A549 (cell line): ENCODE results near the gene ACYP1. TPM values are rescaled to one million over a fixed set of nuclear protein-coding genes. Genes with fewer than 3 reads are reported as not detected.
A peak's percentile ranks its signal among the peaks of the same experiment; 100 is the strongest.

Experiments used
- ATAC-seq, 2 experiments: fragments of 200-7000 bp in 1 of 2; fragments of >200 bp in 1 of 2; cut with Nextera tagmentation in 1 of 2; cut with Tn5 transposase in 1 of 2; 3 replicates each; pipeline versions ENCODE4 v1.8.0 to v1.9.1; 2018 to 2020; ENCODE audit warnings: mild to moderate bottlenecking in 1 of 2, moderate library complexity in 1 of 2
- CTCF ChIA-PET: fragments of 300-600 bp; sonication (Branson Sonifier 250); formaldehyde crosslinking; extraction: SDS; loops from one replicate; lab custom pipeline; 2021; ENCODE audit warnings: antibody characterized with exemption, inconsistent platforms; lab: Yijun Ruan, JAX
- POLR2A ChIA-PET: fragments of 350-600 bp; formaldehyde crosslinking; extraction: SDS; loops from one replicate; lab custom pipeline; 2021; ENCODE audit warnings: antibody characterized with exemption, inconsistent platforms; lab: Yijun Ruan, JAX
- DNase-seq, 2 experiments: peaks; one replicate each; pipeline versions ENCODE4 v3.0.0 to v3.0.0-alpha.2; 2011 to 2016; ENCODE audit warnings: low read depth in 1 of 2, low spot score in 1 of 2
- FAIRE-seq: peaks from 2 replicates; lab custom pipeline; 2011; peaks lifted over from hg19 to GRCh38; lab: Jason Lieb, UNC
- H3K27ac ChIP-seq, 2 experiments: fragments of >200 bp; sonication (Bioruptor Twin); formaldehyde crosslinking; 3 replicates each; pipeline ENCODE4 v1.5.1; 2016 to 2017
- H3K4me1 ChIP-seq: fragments of >200 bp; sonication (Bioruptor Twin); formaldehyde crosslinking; 3 replicates; pipeline ENCODE4 v1.6.1; 2016
- H3K4me2 ChIP-seq: fragments of >200 bp; sonication (Bioruptor Twin); formaldehyde crosslinking; 3 replicates; pipeline ENCODE4 v1.6.1; 2016
- H3K4me3 ChIP-seq: fragments of >200 bp; sonication (Bioruptor Twin); formaldehyde crosslinking; 3 replicates; pipeline ENCODE4 v1.5.1; 2016
- H3K9me3 ChIP-seq: fragments of >200 bp; sonication (Bioruptor Twin); formaldehyde crosslinking; 3 replicates; pipeline ENCODE4 v1.6.1; 2016
- ATOH8 ChIP-seq: fragments of 250-450 bp; sonication (Bioruptor Pico); IDR thresholded peaks from 2 replicates; pipeline ENCODE4 v1.5.0; 2020; ENCODE audit warnings: low read depth, mild to moderate bottlenecking, moderate library complexity
- BCL3 ChIP-seq: fragments of >200 bp; sonication (Bioruptor Twin); formaldehyde crosslinking; IDR thresholded peaks from 3 replicates; pipeline ENCODE4 v1.6.1; 2016
- BHLHE40 ChIP-seq: IDR thresholded peaks from 2 replicates; pipeline ENCODE4 v1.6.1; 2012; ENCODE audit warnings: low read depth, low read length, inconsistent platforms
- CBX2 ChIP-seq: fragments of 200-600 bp; sonication (generic); IDR thresholded peaks from 2 replicates; pipeline ENCODE4 v1.6.1; 2016; ENCODE audit warnings: low read depth, mild to moderate bottlenecking, borderline replicate concordance
- CEBPB ChIP-seq, 2 experiments: fragments of >200 bp in 1 of 2; sonication (Bioruptor Twin) in 1 of 2; formaldehyde crosslinking in 1 of 2; IDR thresholded peaks; 2 replicates each; pipeline ENCODE4 v1.6.1; 2012 to 2016
- E2F6 ChIP-seq: IDR thresholded peaks from 2 replicates; pipeline ENCODE4 v1.6.1; 2012; ENCODE audit warnings: low read depth, borderline replicate concordance
- ELK1 ChIP-seq: fragments of 150-350 bp; IDR thresholded peaks from 2 replicates; pipeline ENCODE4 v1.6.1; 2014; ENCODE audit warnings: low read depth, mild to moderate bottlenecking, low read length
- FOSL2 ChIP-seq, 2 experiments: fragments of 450-650 bp in 1 of 2; fragments of >200 bp in 1 of 2; sonication (Bioruptor Twin) in 1 of 2; formaldehyde crosslinking; IDR thresholded peaks; 2 replicates each; pipeline versions ENCODE4 v1.5.0 to v1.6.1; 2016 to 2020; ENCODE audit warnings: mild to moderate bottlenecking in 1 of 2, moderate library complexity in 1 of 2
- FOXS1 ChIP-seq: fragments of 250-450 bp; sonication (Bioruptor Pico); IDR thresholded peaks from 2 replicates; pipeline ENCODE4 v1.5.0; 2020; ENCODE audit warnings: mild to moderate bottlenecking, moderate library complexity
- GATA3 ChIP-seq: IDR thresholded peaks from 2 replicates; pipeline ENCODE4 v1.6.1; 2012; ENCODE audit warnings: borderline replicate concordance
- HDAC2 ChIP-seq: fragments of 200-600 bp; sonication (generic); IDR thresholded peaks from 2 replicates; pipeline ENCODE4 v1.6.1; 2016
- HMGXB4 ChIP-seq: fragments of 250-450 bp; sonication (Bioruptor Pico); IDR thresholded peaks from 2 replicates; pipeline ENCODE4 v1.5.0; 2021; ENCODE audit warnings: mild to moderate bottlenecking, moderate library complexity, borderline replicate concordance
- HOXB13 ChIP-seq: fragments of 250-450 bp; sonication (Bioruptor Pico); IDR thresholded peaks from 2 replicates; pipeline ENCODE4 v1.5.0; 2020; ENCODE audit warnings: low read depth, mild to moderate bottlenecking, moderate library complexity
- HOXB5 ChIP-seq: fragments of 250-450 bp; sonication (Bioruptor Pico); IDR thresholded peaks from 2 replicates; pipeline ENCODE4 v1.5.0; 2020; ENCODE audit warnings: mild to moderate bottlenecking, moderate library complexity
- JUN ChIP-seq, 2 experiments: fragments of >200 bp; sonication (Bioruptor Twin); formaldehyde crosslinking; IDR thresholded peaks; 2 replicates in 1 of 2; 3 replicates in 1 of 2; pipeline ENCODE4 v1.6.1; 2016 to 2017
- MAFK ChIP-seq: fragments of 450-650 bp; IDR thresholded peaks from 2 replicates; pipeline ENCODE4 v1.6.1; 2014; ENCODE audit not compliant: partially characterized antibody
- MAX ChIP-seq: IDR thresholded peaks from 2 replicates; pipeline ENCODE4 v1.6.1; 2012
- MYC ChIP-seq: IDR thresholded peaks from 2 replicates; pipeline ENCODE4 v1.6.1; 2012; ENCODE audit warnings: mild to moderate bottlenecking, inconsistent platforms, low read length, improper control_type of control experiment, borderline replicate concordance
- NFE2L2 ChIP-seq: fragments of 150-350 bp; conservative IDR thresholded peaks from 2 replicates; pipeline ENCODE4 v1.6.1; 2014; ENCODE audit warnings: low read length
- RFX5 ChIP-seq: fragments of 450-650 bp; IDR thresholded peaks from 2 replicates; pipeline ENCODE4 v1.7.1; 2014; ENCODE audit warnings: antibody characterized with exemption, mild to moderate bottlenecking, moderate library complexity
- RNF2 ChIP-seq: fragments of 200-600 bp; sonication (generic); IDR thresholded peaks from 2 replicates; pipeline ENCODE4 v1.6.1; 2016; ENCODE audit warnings: low read depth, mild to moderate bottlenecking, antibody characterized with exemption, moderate library complexity, borderline replicate concordance
- SMC3 ChIP-seq: fragments of >200 bp; sonication (Bioruptor Twin); formaldehyde crosslinking; IDR thresholded peaks from 3 replicates; pipeline ENCODE4 v1.6.1; 2018; ENCODE audit warnings: inconsistent platforms
- TP53 ChIP-seq: fragments of 250-450 bp; sonication (Bioruptor Pico); IDR thresholded peaks from 2 replicates; pipeline ENCODE4 v1.5.0; 2021; ENCODE audit warnings: mild to moderate bottlenecking, moderate library complexity
- USF2 ChIP-seq: fragments of 450-650 bp; IDR thresholded peaks from 2 replicates; pipeline ENCODE4 v1.6.1; 2014; ENCODE audit warnings: antibody characterized with exemption
- ZFP36 ChIP-seq: fragments of 450-650 bp; IDR thresholded peaks from 2 replicates; pipeline ENCODE4 v1.6.1; 2014; ENCODE audit warnings: borderline replicate concordance; ENCODE audit not compliant: partially characterized antibody
- ZNF302 ChIP-seq: fragments of 250-450 bp; sonication (Bioruptor Pico); IDR thresholded peaks from 2 replicates; pipeline ENCODE4 v1.9.0; 2021; ENCODE audit warnings: inconsistent platforms, mild to moderate bottlenecking, moderate library complexity
- WGBS: methylation state at CpG from one replicate; pipeline ENCODE4 v1.1.6; 2017; ENCODE audit errors: missing lambda C conversion rate; 5-methylcytosine and 5-hydroxymethylcytosine counted together
- polyA plus RNA-seq, 4 experiments: library from polyadenylated mRNA; depleted of rRNA in 3 of 4; stranded (reverse); fragments of >200 nt; fragmentation: RNase III in 1 of 4; extraction: RNeasy Plus Mini Kit Qiagen cat#74134 plus additional on column Dnase treatment in 1 of 4; gene quantifications; 2 replicates in 3 of 4; 3 replicates in 1 of 4; pipeline ENCODE4 v1.2.3, GENCODE V29; 2011 to 2017

Gene ACYP1
- polyA plus RNA-seq, 2 of the 4 experiments (the other 2 are of a cell fraction) = 34.3 to 36.7 TPM

GRCh38 chr14:75069121-75069810, 5.4 kb upstream of the ACYP1 start, which contains the start of gene ZC2HC1C (continued):
- no peak for TF ChIP-seq GATA3
- TF ChIP-seq RFX5 = 0 out of 2 replicates have a peak, but pooled peaks have one; percentile 36
- TF ChIP-seq ZNF302 = no peak
- TF ChIP-seq ZFP36 = no peak
- peak; percentile 85 for TF ChIP-seq HOXB5 (CRISPR knock-in tag)
- 0 out of 2 replicates have a peak, but pooled peaks have one; percentile 59 for TF ChIP-seq HOXB13 (CRISPR knock-in tag)
- peak; percentile 88 to 93 for TF ChIP-seq JUN (IDR thresholded peaks at IDR 0.05)
- 0 out of 2 replicates have a peak, but pooled peaks have one; percentile 17 for TF ChIP-seq USF2

- no peak for DNase-seq
- no peak for FAIRE-seq
- ATAC-seq = peak; percentile 5 to 12; a peak in 3 of 6 replicates
- CTCF ChIA-PET = interaction anchor here (0.6 to 11.4 kb wide), 4 partner anchors 18 to 414 kb away, joined by 3 to 85 read pairs (median 3); no protein-coding TSS in a partner anchor
- Histone ChIP-seq H3K9me3 (no peaks in the 10 kb centered on the region), H3K4me1 (peaks cover 20% of the 10 kb centered on the region), H3K27ac (peak overlapping the region; percentile 88 to 95)
- 1% methylated on average over 15 of the region's 15 CpGs for WGBS
- POLR2A ChIA-PET = interaction anchor here (0.6 to 1.1 kb wide), 3 partner anchors 20 to 122 kb away, joined by 3 read pairs; no protein-coding TSS in a partner anchor
- no peak for TF ChIP-seq BHLHE40
- TF ChIP-seq NFE2L2 = 0 out of 2 replicates have a peak, but pooled peaks have one; percentile 21
- no peak for TF ChIP-seq CBX2
- TF ChIP-seq ZNF302 = no peak
- no peak for TF ChIP-seq RNF2
- no peak for TF ChIP-seq SMC3
- peak; percentile 81 for TF ChIP-seq MAFK
- TF ChIP-seq BCL3 = no peak
- TF ChIP-seq MAX = no peak
- no peak for TF ChIP-seq HMGXB4 (CRISPR knock-in tag)
- no peak for TF ChIP-seq FOXS1 (CRISPR knock-in tag)
- no peak for TF ChIP-seq MYC
- TF ChIP-seq ELK1 = no peak
- TF ChIP-seq E2F6 = no peak
- TF ChIP-seq FOSL2 (IDR thresholded peaks at IDR 0.05) = no peak
- TF ChIP-seq FOSL2 (CRISPR knock-in tag; IDR thresholded peaks at IDR 0.05) = 0 out of 2 replicates have a peak, but pooled peaks have one; percentile 33
- no peak for TF ChIP-seq ZFP36
- TF ChIP-seq USF2 = no peak
- no peak for TF ChIP-seq CEBPB (IDR thresholded peaks at IDR 0.05)
- no peak for TF ChIP-seq ATOH8 (CRISPR knock-in tag)
- no peak for TF ChIP-seq HDAC2
- TF ChIP-seq TP53 (CRISPR knock-in tag) = no peak
- TF ChIP-seq, all 56 proteins: peak for 3
- Histone ChIP-seq H3K4me3 (peak overlapping the region; percentile 61), H3K4me2 (peak overlapping the region; percentile 92)
Observed at GRCh38 chr14:75068294-75069120, 4.7 kb upstream of the ACYP1 start.
